CD4-positive, alpha-beta T cell treated with Interleukin-10 for 1 hour (primary cell): ENCODE data around the gene SRI.
A peak's percentile ranks its signal among the peaks of the same experiment; 100 is the strongest.

ENCODE experiments used
- DNase-seq: peaks from one replicate; pipeline ENCODE4 v3.0.0-alpha.2; 2020

Gene SRI

GRCh38 chr7:88224601-88225275, 4.9 kb upstream of the SRI start:
- DNase-seq = no peak

DNA sequence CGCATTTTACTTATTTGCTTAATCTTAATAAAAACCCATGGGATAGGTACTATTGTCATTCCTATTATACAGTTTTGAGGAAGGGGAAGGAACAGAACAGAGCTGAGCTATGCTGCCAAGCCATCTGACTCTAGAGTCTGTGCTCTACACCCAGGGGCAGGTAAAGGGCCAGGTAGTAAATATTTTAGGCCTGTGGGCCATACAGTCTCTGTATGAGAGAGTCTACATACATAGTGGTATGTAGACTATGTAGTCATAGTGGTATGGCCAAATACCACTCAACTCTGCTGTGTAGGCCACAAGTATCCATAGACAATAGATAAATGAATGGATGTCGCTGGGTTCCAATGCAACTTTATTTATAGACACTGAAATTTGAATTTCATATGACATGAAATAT, 3.4 kb upstream of the SRI start:
- no peak for DNase-seq

DNA sequence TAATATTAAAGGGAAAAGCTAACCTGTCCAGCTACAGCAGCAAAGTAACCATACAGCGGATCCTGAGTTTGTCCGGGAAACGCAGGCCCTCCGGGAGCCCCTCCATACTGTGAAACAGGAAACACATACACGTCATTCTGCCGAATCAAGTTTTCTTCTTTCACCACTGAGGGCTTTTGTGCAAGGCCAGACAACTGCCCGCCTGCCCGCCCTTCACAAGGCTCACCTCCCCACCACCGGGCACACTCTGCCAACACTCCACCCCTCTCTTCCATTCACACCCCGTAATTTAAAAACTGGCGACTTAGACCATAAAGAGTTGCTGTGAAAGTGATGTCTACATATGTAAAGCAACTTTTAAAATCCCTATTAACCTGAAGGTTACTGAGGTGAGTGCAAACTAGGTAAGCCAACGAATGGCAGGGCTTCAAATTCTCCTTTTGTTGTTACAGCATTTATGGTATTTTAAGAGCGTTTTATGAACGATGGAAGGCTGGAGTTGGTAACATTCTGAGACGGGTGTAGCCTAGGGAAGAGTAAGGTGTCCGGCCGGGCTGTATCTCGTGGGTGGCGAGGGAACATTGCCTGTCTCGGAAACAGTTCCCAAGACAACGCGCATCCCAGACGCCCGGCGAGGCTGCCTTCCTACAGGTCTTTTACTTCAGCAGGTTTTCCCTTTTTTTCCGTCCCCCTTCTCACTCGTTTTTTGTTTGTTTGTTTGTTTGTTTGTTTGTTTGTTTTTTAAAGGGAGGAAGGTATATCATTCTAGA, 817 bp downstream of the SRI start:
- DNase-seq = peak; percentile 59

GRCh38 chr7:88218429-88218745, 1.5 kb downstream of the SRI start:
- DNase-seq = no peak

GRCh38 chr7:88217675-88218428, 2.0 kb downstream of the SRI start:
- DNase-seq = peak; percentile 32

DNA sequence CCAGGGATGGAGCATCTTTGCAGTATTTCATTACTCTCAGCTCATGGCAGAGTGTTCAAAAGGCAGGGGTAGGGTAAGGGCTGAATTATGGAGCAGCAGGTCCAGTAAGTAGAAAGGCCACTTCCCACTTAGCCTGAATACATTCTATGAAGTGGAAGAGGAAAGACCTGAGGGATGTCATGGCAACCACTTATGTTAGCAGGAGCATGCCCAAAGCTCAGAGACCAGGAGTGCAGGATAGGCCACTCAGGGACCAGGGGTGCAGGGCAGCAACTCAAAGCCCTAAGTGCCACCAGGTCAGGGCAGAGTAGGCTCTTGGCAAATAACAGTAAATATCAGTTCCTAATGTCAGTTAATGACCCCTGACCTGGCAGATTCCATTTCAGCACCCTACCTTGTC, 3.6 kb downstream of the SRI start:
- no peak for DNase-seq

GRCh38 chr7:88215295-88215694, 4.5 kb downstream of the SRI start:
- no peak for DNase-seq

DNA sequence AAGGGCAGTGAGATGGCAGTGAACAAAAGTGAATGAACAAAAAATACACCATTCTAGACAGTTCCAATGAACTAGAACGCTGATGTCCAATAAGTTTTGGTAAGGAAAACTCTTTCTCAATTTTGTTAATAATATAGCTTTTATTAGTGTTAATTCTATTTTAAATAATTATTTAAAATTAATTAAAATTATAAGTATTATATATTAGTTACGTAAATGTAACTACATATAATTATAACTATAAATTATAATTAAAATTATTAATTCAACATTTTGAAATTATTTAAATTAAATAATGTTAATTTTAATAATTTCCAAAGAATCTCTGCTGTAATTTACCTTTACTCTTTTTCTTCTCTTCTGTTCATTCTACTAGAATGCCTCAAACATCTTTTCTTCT, 5.4 kb downstream of the SRI start:
- DNase-seq = no peak

- DNase-seq = no peak
Measured at GRCh38 chr7:88212918-88213317, 6.9 kb downstream of the SRI start.

GRCh38 chr7:88208521-88208920, 11.3 kb downstream of the SRI start:
- no peak for DNase-seq

DNA sequence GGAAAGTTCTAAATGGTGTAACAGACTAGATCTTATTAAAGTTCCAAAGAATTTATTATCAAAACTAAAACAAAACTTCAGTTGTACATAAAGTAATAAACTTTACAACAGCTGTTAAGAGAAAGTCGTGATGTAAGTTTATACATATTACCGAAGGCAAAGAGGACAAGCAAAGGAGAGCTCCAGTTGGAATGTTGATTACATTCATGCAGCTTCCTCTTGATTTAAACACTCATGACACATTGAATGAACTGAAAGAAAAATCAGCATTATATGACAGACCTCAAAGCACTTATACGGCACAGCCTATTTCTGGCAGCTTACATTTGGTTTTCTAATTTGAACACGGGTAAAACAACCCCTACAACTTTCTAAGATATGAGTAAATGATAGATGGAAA, 13.6 kb downstream of the SRI start:
- DNase-seq = no peak

GRCh38 chr7:88205179-88205578, 14.7 kb downstream of the SRI start:
- DNase-seq = no peak

DNA sequence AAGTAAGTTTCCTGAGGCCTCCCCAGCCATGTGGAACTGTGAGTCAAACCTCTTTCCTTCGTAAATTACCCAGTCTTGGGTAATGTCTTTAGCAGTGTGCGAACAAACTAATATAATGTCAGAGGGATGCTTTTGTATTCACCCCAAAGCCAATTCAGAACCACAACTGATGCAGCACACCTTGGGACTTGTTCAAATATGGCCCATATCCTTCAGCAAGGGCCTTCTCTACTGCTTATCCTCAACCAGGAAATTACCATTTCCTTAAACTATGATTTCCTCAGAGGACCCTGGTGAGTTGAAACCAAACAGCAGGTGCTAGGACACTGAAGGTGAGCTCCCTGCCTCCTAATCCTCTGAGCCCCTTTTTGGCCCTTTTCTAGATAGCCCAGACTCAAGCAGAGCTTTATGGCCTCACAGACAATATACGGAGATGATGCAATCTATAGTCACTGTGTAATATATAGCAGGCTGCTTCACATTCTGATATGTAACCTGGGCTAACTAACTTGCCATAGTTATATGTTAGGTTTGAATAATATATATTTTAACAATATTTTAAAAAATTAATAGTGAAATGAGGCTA, 15.2 kb downstream of the SRI start:
- DNase-seq = no peak

- no peak for DNase-seq
Measured at GRCh38 chr7:88203401-88203800, 16.4 kb downstream of the SRI start.

DNA sequence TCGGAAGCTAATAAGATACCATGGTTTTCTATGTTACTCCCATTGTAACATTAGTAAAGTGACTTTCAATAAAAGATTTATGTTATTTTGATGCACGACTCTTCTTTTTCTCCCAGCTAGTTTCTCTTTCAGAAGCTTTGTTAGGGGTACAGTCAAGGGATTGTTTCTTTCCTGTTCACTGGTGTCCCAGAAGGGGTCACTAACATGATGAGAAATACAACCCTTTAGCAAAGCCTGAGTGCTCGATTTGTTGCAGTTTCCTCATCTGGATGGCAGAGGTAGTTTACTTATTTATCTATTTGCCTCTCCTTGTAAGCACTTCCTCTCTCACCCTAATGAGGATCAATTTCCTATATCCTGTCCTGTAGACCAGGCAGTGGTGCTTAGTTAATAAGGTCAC, 17.0 kb downstream of the SRI start:
- DNase-seq = no peak

DNA sequence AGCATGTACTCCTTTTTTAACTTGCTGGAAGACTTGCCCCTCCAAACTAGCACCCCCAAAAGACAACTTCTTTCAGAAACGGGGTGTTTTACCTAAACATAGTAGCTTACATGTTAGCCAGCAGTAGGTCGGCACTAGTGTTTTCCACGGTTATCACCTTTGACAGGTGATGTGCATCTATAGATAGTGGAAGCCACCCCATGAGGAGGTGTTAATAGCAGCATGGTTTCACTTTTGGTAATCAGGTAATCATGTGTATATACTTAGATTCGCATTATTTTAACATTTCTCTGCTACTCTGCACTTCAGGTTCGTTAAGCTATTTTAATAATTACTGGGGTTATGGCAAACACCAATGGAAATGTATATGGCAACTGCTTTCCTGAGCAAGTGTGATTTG, 17.6 kb downstream of the SRI start:
- no peak for DNase-seq

- no peak for DNase-seq
Measured at GRCh38 chr7:88201305-88201704, 18.5 kb downstream of the SRI start.

GRCh38 chr7:88200789-88201188, 19.0 kb downstream of the SRI start:
- no peak for DNase-seq

DNA sequence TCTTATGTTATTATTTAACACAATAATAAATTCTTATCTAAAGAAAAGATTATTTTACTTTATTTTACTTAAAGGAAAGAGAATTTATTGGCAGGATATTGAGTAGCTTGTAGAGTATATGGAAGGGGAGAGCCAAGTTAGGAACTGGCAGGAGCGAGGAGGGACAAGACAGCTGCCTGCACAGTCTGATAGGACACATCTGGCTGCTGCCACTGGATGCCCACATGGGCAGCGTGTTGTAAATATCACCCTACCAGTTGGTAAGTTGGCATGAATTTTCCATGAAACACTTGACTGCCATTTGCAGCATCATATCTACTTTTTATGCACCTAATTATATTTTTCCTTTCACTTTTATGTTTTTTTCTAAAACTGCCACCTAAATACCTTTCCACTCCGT, 19.6 kb downstream of the SRI start:
- DNase-seq = no peak

DNA sequence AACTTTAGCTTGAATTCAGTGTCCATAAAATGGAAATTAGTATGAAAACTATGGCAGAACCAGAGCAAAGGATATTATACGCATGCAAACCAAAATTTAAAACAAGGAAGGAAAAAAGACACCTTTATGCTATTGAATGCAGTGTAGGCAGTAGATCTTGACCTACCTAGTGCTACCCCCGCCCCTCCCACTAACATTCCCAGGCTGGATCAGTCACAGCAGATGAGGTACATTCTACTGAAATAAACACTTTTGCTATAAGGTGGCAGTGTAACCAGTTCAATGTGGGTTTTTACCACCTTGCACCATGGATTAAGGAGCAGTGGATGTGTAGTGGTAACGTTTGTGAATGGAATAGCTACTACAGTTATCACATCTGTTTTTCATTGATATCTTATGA, 27.9 kb downstream of the SRI start:
- DNase-seq = no peak

GRCh38 chr7:88185650-88186049, 34.2 kb downstream of the SRI start:
- DNase-seq = no peak

GRCh38 chr7:88184848-88185304, 35.0 kb downstream of the SRI start:
- no peak for DNase-seq

- no peak for DNase-seq
Measured at GRCh38 chr7:88183051-88183450, 36.8 kb downstream of the SRI start.

DNA sequence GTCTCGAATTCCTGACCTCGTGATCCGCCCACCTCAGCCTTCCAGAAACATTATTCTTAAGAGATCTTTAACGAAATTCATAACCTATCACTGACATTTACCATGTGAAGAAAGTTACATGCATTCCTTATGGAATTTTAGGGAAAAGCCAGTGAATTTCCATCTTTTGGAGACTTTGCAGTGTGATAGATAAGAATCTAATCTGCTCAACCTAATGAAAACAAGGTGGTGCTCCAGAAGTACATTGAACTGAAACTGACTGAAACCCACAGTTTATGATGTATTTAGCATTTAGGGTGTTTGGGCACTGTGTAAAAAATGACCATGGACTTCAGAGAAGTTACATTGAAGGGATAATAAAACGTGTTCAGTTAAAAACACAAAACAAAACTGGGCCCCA, 43.6 kb downstream of the SRI start:
- no peak for DNase-seq
